ENCODE measurements around the gene DDX24. TPM values are rescaled to one million over a fixed set of nuclear protein-coding genes. Genes with fewer than 3 reads are reported as not detected.

The DDX24 gene
- total and polyA plus RNA-seq, 9 of the 15 experiments (the other 6 are each of a cell fraction or from before 2014, with no cell fraction given) = 82.4 to 175 (median 122) TPM

- Histone ChIP-seq H3K9me1 (ENCODE audit: control insufficient read depth, insufficient read depth, low read length) (no peaks in the 10 kb centered on the region), H3K27me3 (ENCODE audit: control insufficient read depth in 2 of 2, insufficient read depth in 2 of 2, low read length in 2 of 2) (no peaks in the 10 kb centered on the region), H3K27ac (ENCODE audit: extremely low read depth, low read depth, low read length) (no peak overlapping the region), H3K9ac (ENCODE audit: insufficient read depth in 1 of 2, low read depth in 2 of 2, low read length in 2 of 2) (no peak overlapping the region), H3K79me2 (ENCODE audit: control insufficient read depth, insufficient read depth, low read length) (peaks cover 10% of the 10 kb centered on the region; the same call in 2 of the 3 replicates), H4K20me1 (replicated peaks; ENCODE audit: control insufficient read depth, insufficient read depth, low read length) (peaks cover 5% of the 10 kb centered on the region; the same call in 1 of the 2 replicates), H3K4me2 (ENCODE audit: insufficient read depth, low read length) (no peak overlapping the region), H3K4me3 (no peak overlapping the region), H3K9me3 (replicated peaks; ENCODE audit: control insufficient read depth, insufficient read depth, low read depth, low read length) (no peaks in the 10 kb centered on the region), H2AFZ (ENCODE audit: low read depth, low read length) (no peak overlapping the region), H3K4me1 (replicated peaks in 1 of 2; ENCODE audit: control insufficient read depth in 2 of 2, insufficient read depth in 2 of 2, low read length in 2 of 2) (no peaks in the 10 kb centered on the region), H3K36me3 (ENCODE audit: control insufficient read depth, insufficient read depth, low read length) (peaks cover 95% of the 10 kb centered on the region)
- intact Hi-C loops (cut with micrococcal nuclease) = no loop called here
- 63% methylated on average over 1 of the region's 1 CpG for WGBS (ENCODE audit: insufficient coverage, low coverage, missing lambda C conversion rate)
- CTCF ChIA-PET (ENCODE audit: low intra/inter-chr PET ratio) = no interaction called here
- FAIRE-seq (no peak), ATAC-seq (no peak), DNase-seq (ENCODE audit: extremely low read depth in 1 of 4, low spot score in 3 of 4) (no peak)
- BruUV-seq (replicated peaks) = no TSS peak
- in situ Hi-C loops (cut with MboI) = no loop called here
- POLR2A ChIA-PET = interaction anchor here (0.8 kb wide), 1 partner anchor 117 kb away, joined by 3 read pairs; no protein-coding TSS in a partner anchor
- TF ChIP-seq AFF1 (IDR thresholded peaks at IDR 0.05; ENCODE audit: low read depth in 1 of 2, partially characterized antibody in 2 of 2) = no peak
- no peak for TF ChIP-seq ZNF224 (CRISPR knock-in tag; IDR thresholded peaks at IDR 0.05)
- TF ChIP-seq DLX4 (CRISPR knock-in tag; IDR thresholded peaks at IDR 0.05) = no peak
- TF ChIP-seq POLR2A (conservative IDR thresholded peaks at IDR 0.05) = no peak
- TF ChIP-seq MED1 (CRISPR knock-in tag; IDR thresholded peaks at IDR 0.05; ENCODE audit: borderline replicate concordance) = no peak
- no peak for TF ChIP-seq SFPQ (IDR thresholded peaks at IDR 0.05; ENCODE audit: low read depth, low read length)
- TF ChIP-seq CC2D1A (IDR thresholded peaks at IDR 0.05) = no peak
- TF ChIP-seq ELK1 (CRISPR knock-in tag; IDR thresholded peaks at IDR 0.05) = no peak
- no peak for TF ChIP-seq CEBPB (tag; IDR thresholded peaks at IDR 0.05)
- TF ChIP-seq NCOA4 (IDR thresholded peaks at IDR 0.05; ENCODE audit: partially characterized antibody) = no peak
- TF ChIP-seq HBP1 (CRISPR knock-in tag; IDR thresholded peaks at IDR 0.05) = no peak
- TF ChIP-seq POLR2AphosphoS2 (IDR thresholded peaks at IDR 0.05; ENCODE audit: low read length) = no peak
Observed at GRCh38 chr14:94058128-94058673, 22.8 kb downstream of the DDX24 start.
